ENCODE measurements around the gene DNAH6.

DNA sequence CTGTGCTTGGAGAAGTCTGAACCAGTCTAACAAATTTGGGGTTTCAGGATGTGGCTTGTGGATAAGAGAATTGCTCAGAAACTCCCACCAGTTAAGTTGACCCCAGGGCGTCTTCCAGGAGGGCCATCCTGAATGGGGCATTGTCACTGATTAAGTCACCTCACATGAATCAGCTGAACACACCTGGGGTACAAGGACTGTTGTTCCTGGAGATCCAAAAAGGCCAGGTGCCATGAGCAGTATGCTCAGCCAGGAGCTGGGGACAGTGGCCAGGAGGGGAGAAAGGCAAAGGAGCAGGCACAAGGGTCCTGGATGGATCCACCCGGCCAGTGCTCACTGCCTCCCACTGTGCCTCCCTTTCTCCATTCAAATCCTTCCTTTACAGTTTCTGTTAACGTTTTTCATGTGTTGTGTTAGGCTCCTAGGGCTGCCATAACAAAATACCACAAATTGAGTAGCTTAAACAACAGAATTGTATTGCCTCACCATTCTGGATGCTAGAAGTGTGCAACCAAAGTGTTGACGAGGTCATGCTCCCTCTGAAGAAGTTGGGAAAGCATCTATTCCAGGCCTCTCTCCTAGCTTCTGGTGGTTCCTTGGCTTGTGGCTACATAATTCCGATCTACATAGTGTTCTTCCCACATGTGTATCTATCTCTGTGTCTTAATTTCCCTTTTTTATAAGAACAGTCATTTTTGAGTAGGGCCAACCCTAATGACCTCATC, 331.2 kb downstream of the DNAH6 start:
- TF ChIP-seq, protein P1, sequence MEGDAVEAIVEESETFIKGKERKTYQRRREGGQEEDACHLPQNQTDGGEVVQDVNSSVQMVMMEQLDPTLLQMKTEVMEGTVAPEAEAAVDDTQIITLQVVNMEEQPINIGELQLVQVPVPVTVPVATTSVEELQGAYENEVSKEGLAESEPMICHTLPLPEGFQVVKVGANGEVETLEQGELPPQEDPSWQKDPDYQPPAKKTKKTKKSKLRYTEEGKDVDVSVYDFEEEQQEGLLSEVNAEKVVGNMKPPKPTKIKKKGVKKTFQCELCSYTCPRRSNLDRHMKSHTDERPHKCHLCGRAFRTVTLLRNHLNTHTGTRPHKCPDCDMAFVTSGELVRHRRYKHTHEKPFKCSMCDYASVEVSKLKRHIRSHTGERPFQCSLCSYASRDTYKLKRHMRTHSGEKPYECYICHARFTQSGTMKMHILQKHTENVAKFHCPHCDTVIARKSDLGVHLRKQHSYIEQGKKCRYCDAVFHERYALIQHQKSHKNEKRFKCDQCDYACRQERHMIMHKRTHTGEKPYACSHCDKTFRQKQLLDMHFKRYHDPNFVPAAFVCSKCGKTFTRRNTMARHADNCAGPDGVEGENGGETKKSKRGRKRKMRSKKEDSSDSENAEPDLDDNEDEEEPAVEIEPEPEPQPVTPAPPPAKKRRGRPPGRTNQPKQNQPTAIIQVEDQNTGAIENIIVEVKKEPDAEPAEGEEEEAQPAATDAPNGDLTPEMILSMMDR (conservative IDR thresholded peaks at IDR 0.05; ENCODE audit: low read depth, low read length): no peak
- no peak for TF ChIP-seq EZH2 (IDR thresholded peaks at IDR 0.05; ENCODE audit: low read length, unreplicated experiment)
- no peak for TF ChIP-seq EZH2phosphoT487 (IDR thresholded peaks at IDR 0.05; ENCODE audit: borderline replicate concordance, low read length)
